ENCODE measurements around the gene TMEM60. TPM values are rescaled to one million over a fixed set of nuclear protein-coding genes. Genes with fewer than 3 reads are reported as not detected.
"Not testable (repeated sequence)": the region's sequence is repeated elsewhere in the genome, so short reads cannot be mapped to it uniquely, and the experiment has no call there.

Gene TMEM60
- total RNA-seq, 1 donor from 2014 or later = 18.9 TPM

DNA sequence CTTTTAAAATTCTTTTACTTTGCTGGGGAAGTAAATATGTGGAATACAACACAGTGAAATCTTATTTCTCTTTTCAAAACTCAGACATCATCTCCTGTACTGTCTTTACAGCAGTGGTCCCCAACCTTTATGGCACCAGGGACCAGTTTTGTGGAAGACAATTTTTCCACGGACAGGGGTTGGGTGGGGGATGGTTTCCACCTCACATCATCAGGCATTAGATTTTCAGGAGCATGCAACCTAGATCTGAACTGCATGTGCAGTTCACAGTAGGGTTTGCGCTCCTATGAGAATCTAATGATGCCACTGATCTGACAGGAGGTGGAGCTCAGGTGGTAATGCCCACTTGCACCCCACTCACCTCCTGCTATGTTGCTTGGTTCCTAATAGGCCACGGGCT is 12.2 kb downstream of the TMEM60 start:
- no peak overlapping the region for H3K27ac Mint-ChIP-seq (ENCODE audit: unreplicated experiment)
- TF ChIP-seq, protein P1, sequence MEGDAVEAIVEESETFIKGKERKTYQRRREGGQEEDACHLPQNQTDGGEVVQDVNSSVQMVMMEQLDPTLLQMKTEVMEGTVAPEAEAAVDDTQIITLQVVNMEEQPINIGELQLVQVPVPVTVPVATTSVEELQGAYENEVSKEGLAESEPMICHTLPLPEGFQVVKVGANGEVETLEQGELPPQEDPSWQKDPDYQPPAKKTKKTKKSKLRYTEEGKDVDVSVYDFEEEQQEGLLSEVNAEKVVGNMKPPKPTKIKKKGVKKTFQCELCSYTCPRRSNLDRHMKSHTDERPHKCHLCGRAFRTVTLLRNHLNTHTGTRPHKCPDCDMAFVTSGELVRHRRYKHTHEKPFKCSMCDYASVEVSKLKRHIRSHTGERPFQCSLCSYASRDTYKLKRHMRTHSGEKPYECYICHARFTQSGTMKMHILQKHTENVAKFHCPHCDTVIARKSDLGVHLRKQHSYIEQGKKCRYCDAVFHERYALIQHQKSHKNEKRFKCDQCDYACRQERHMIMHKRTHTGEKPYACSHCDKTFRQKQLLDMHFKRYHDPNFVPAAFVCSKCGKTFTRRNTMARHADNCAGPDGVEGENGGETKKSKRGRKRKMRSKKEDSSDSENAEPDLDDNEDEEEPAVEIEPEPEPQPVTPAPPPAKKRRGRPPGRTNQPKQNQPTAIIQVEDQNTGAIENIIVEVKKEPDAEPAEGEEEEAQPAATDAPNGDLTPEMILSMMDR (IDR thresholded peaks at IDR 0.05; ENCODE audit: partially characterized antibody, unreplicated experiment) = no peak
- H3K4me1 Mint-ChIP-seq (ENCODE audit: low read depth, unreplicated experiment) = no peaks in the 10 kb centered on the region
- peaks cover 9% of the 10 kb centered on the region for H3K9me3 Mint-ChIP-seq (ENCODE audit: unreplicated experiment)
- no peak overlapping the region for H3K4me3 Mint-ChIP-seq (ENCODE audit: unreplicated experiment)
- DNase-seq = no peak
- H3K27me3 Mint-ChIP-seq (ENCODE audit: unreplicated experiment) = peaks cover 2% of the 10 kb centered on the region
- peaks cover 8% of the 10 kb centered on the region for H3K36me3 Mint-ChIP-seq (ENCODE audit: unreplicated experiment)

DNA sequence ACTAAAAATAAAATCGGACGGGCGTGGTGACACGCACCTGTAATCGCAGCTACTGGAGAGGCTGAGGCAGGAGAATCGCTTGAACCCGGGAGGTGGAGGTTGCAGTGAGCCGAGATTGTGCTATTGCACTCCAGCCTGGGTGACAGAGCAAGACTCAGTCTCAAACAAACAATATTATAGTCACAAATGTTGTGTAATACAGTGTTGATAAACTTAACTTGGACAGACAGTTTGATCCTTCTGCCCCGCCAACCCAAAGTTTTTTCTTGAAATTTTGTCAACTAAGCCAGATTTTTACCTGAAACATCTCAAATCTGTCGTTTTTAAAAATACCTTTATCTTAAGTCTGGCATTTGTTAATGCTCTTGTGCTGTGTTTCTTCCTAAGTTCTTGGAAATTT is 13.8 kb downstream of the TMEM60 start:
- H3K4me3 Mint-ChIP-seq (ENCODE audit: unreplicated experiment); DNase-seq; H3K4me1 Mint-ChIP-seq (ENCODE audit: low read depth, unreplicated experiment); H3K27me3 Mint-ChIP-seq (ENCODE audit: unreplicated experiment); H3K9me3 Mint-ChIP-seq (ENCODE audit: unreplicated experiment); H3K36me3 Mint-ChIP-seq (ENCODE audit: unreplicated experiment); H3K27ac Mint-ChIP-seq (ENCODE audit: unreplicated experiment): not testable (repeated sequence)

DNA sequence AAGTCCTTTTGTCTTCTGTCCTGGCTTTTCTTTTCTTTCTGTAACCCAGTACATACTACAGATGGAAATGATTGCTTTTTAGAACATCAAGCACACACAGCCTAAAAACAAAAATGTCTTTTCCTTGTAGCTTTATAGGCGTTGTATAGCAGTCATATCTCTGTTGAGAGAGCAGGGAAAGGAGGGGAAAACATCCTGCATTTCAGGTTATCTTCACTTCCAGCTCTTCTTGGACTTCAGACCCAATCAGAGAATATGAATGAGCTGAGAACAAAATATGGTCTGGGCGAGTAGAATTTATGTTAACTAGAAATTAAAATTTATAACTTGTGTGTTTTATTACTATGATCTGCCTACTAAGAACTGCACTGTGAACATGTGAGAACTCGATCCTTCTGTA is 14.7 kb downstream of the TMEM60 start:
- Mint-ChIP-seq H3K4me3 (ENCODE audit: unreplicated experiment) (no peak overlapping the region), H3K4me1 (ENCODE audit: low read depth, unreplicated experiment) (no peaks in the 10 kb centered on the region), H3K27me3 (ENCODE audit: unreplicated experiment) (peaks cover 2% of the 10 kb centered on the region), H3K36me3 (ENCODE audit: unreplicated experiment) (peaks cover 8% of the 10 kb centered on the region), H3K27ac (ENCODE audit: unreplicated experiment) (no peak overlapping the region), H3K9me3 (ENCODE audit: unreplicated experiment) (peaks cover 6% of the 10 kb centered on the region)
- TF ChIP-seq, protein P1 (IDR thresholded peaks at IDR 0.05; ENCODE audit: partially characterized antibody, unreplicated experiment) = no peak
- DNase-seq = no peak

DNA sequence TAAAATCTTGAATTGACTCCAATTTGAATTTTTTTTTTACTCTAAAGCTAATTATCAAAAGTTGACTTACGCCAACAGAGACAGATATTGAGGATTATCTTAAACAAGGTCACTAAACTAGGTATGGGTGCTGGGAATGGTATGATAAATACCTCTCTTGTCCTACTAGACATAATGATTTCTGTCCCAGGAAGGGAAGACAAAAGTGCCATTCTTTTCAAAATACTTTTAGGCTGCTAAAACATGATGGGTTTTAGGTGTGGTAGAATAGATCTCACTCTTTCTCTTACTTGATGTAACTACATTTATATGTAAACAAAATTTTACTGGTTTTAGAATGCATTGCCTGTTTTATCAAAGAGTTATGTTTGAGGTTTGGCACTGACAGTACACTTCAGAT is 15.1 kb downstream of the TMEM60 start:
- Mint-ChIP-seq H3K4me1 (ENCODE audit: low read depth, unreplicated experiment) (no peaks in the 10 kb centered on the region), H3K4me3 (ENCODE audit: unreplicated experiment) (no peak overlapping the region), H3K27me3 (ENCODE audit: unreplicated experiment) (peaks cover 2% of the 10 kb centered on the region), H3K36me3 (ENCODE audit: unreplicated experiment) (peaks cover 8% of the 10 kb centered on the region), H3K27ac (ENCODE audit: unreplicated experiment) (no peak overlapping the region), H3K9me3 (ENCODE audit: unreplicated experiment) (peaks cover 6% of the 10 kb centered on the region)
- no peak for DNase-seq
- TF ChIP-seq, protein P1 (IDR thresholded peaks at IDR 0.05; ENCODE audit: partially characterized antibody, unreplicated experiment) = no peak

DNA sequence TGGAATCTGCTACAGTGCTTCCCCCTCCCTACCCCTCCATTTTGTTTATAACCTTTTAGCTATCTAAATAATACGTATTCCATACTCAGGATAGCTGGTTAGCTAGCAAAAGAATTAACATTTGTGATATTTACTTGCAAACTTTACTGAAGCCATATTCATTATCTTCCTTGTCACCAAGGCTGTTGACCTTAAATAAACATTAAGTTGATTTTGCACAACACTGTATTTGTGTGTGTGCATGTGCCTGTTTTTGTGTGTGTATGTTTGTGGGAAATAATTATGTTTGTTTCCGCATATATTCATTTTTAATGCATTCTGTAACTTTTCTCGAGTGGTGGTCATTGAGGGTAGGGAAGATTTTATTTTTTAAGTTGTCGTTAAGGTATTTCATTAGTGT is 15.9 kb downstream of the TMEM60 start:
- Mint-ChIP-seq H3K4me3 (ENCODE audit: unreplicated experiment) (no peak overlapping the region), H3K4me1 (ENCODE audit: low read depth, unreplicated experiment) (no peaks in the 10 kb centered on the region), H3K27me3 (ENCODE audit: unreplicated experiment) (peaks cover 2% of the 10 kb centered on the region), H3K36me3 (ENCODE audit: unreplicated experiment) (peaks cover 8% of the 10 kb centered on the region), H3K9me3 (ENCODE audit: unreplicated experiment) (peaks cover 6% of the 10 kb centered on the region), H3K27ac (ENCODE audit: unreplicated experiment) (no peak overlapping the region)
- TF ChIP-seq, protein P1 (IDR thresholded peaks at IDR 0.05; ENCODE audit: partially characterized antibody, unreplicated experiment) = no peak
- no peak for DNase-seq

DNA sequence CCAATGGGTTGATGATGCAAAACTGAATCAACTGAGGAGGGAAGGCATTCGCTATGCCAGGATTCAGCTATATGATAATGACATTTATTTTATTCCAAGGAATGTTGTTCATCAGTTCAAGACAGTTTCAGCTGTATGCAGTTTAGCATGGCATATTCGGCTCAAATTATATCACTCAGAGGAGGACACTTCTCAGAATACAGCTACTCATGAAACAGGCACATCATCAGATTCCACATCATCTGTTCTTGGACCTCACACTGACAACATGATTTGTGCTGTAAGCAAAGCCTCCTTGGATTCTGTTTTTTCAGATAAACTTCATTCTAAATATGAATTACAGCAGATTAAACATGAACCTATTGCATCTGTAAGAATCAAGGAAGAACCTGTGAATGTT is 19.7 kb downstream of the TMEM60 start:
- DNase-seq = no peak
- no peaks in the 10 kb centered on the region for H3K4me1 Mint-ChIP-seq (ENCODE audit: low read depth, unreplicated experiment)
- peaks cover 2% of the 10 kb centered on the region for H3K27me3 Mint-ChIP-seq (ENCODE audit: unreplicated experiment)
- no peaks in the 10 kb centered on the region for H3K9me3 Mint-ChIP-seq (ENCODE audit: unreplicated experiment)
- H3K4me3 Mint-ChIP-seq (ENCODE audit: unreplicated experiment) = no peak overlapping the region
- no peak overlapping the region for H3K27ac Mint-ChIP-seq (ENCODE audit: unreplicated experiment)
- TF ChIP-seq, protein P1 (IDR thresholded peaks at IDR 0.05; ENCODE audit: partially characterized antibody, unreplicated experiment) = no peak
- no peaks in the 10 kb centered on the region for H3K36me3 Mint-ChIP-seq (ENCODE audit: unreplicated experiment)

Data from glutamatergic neuron (in vitro differentiated cells).